Measurements from ENCODE around the gene GPR3. TPM values are rescaled to one million over a fixed set of nuclear protein-coding genes. Genes with fewer than 3 reads are reported as not detected.

The GPR3 gene
- total RNA-seq, 3 donors from 2014 or later, result 0.14 TPM; not detected in 2

DNA sequence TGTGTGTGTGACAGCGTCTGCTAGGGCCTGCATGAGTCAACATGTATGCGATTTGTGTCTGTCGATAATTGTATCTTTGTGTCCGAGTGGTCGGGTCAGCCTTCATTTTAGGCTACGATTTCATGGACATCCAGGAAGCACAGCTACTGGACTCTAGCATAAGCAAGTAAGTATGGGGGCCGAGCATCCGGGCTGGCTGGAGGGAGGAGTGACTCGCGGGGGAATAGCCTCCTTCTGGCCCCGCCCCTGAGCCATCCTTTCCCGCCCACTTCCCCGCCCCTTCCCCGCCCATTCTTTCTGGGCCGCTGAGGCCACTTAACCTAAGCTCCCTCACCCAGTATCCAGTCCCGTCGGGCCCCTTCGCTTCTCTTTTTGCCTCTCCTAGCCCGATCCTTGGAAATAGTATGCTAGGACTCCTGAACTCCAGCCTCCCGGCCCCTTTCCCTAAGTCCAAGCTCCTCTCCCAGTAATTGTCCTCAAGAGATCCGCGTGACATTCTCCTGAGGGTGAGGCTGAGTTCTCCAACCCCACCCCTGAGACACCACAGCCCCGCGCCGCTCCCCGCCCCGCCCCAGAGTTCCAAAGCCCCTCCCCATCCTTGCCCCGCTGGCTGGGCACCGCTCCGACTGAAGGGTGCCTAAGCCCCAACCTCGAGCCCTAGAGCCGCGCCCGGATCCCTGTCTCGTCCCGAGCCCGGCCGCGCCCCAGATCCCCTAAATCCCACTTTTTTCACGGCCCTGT is 26.9 kb upstream of the GPR3 start:
- peaks cover 7% of the 10 kb centered on the region for H3K4me1 ChIP-seq (ENCODE audit: low read depth)
- peak; percentile 80 for ATAC-seq
- DNase-seq, result peak; percentile 91 to 94 (median 93)
- H3K4me3 ChIP-seq, result peak overlapping the region; percentile 22
- no peaks in the 10 kb centered on the region for H3K36me3 ChIP-seq (ENCODE audit: low read depth)
- TF ChIP-seq, protein P1, sequence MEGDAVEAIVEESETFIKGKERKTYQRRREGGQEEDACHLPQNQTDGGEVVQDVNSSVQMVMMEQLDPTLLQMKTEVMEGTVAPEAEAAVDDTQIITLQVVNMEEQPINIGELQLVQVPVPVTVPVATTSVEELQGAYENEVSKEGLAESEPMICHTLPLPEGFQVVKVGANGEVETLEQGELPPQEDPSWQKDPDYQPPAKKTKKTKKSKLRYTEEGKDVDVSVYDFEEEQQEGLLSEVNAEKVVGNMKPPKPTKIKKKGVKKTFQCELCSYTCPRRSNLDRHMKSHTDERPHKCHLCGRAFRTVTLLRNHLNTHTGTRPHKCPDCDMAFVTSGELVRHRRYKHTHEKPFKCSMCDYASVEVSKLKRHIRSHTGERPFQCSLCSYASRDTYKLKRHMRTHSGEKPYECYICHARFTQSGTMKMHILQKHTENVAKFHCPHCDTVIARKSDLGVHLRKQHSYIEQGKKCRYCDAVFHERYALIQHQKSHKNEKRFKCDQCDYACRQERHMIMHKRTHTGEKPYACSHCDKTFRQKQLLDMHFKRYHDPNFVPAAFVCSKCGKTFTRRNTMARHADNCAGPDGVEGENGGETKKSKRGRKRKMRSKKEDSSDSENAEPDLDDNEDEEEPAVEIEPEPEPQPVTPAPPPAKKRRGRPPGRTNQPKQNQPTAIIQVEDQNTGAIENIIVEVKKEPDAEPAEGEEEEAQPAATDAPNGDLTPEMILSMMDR (IDR thresholded peaks at IDR 0.05), result no peak
- H3K9me3 ChIP-seq, result no peaks in the 10 kb centered on the region
- intact Hi-C loops (cut with DNase I, micrococcal nuclease), result no loop called here

DNA sequence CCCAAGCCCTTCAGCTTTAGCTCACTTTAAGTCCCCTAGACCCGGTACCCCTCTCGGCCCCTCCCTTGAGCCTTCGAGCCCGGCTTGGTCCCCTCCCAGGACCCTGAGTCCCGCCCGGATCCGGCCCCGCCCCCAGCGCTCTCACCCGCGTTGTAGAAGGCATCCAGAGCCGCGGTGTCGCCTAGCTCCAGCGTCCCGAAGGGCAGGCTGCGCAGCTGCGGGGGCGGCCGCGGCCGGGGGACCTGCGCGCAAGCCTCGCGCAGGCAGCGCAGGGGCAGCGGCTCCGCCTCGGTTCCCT is 26.4 kb upstream of the GPR3 start:
- H3K4me3 ChIP-seq, result peak overlapping the region; percentile 22
- ATAC-seq, result peak; percentile 59
- TF ChIP-seq, protein P1 (IDR thresholded peaks at IDR 0.05), result no peak
- intact Hi-C loops (cut with DNase I, micrococcal nuclease), result no loop called here
- DNase-seq, result peak; percentile 86 to 92 (median 90)
- no peaks in the 10 kb centered on the region for H3K9me3 ChIP-seq
- no peaks in the 10 kb centered on the region for H3K36me3 ChIP-seq (ENCODE audit: low read depth)
- H3K4me1 ChIP-seq (ENCODE audit: low read depth), result peaks cover 7% of the 10 kb centered on the region

DNA sequence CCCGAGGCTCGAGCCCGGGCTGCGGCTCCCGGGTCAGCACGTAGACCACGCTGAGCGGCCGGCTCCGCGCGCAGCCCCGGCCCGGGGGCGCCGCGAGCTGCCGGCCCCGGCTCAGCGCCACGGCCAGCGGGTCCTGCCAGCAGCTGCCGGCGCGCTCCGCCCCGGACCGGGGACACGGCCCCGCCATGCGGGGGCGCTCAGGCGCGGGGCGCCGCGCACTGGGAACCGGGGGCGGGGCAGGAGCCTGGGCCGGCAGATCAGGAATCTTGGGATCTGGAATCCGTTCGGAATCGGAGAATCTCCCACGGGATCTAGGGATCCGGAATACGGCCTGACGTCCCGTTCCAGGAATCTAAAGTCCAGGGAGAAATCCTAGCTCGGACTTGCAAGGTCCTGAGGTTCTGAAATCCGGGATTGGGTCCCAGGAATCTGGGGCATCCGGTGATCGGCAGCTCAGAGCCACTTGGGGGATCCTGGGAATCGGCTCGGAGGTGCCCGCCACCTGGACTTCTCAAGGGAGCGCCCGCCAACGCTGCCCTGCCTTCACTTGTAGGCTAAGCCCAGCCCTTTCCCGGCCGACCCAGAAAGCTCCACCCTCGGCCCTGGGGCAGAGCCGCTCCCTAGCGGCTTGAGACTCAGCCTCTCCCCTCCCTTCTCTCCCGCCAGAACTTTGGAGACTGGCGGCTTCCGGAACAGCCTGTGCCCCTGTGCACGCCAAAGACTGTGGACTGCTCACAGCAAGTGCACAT is 25.8 kb upstream of the GPR3 start, which contains the start of gene MAP3K6:
MAP3K6 (minus strand) TSS at position 551 of the 749 bp plus-strand sequence; CDS start at position 187, 364 bp downstream.
- TF ChIP-seq, protein P1 (IDR thresholded peaks at IDR 0.05), result peak; percentile 46
- Histone ChIP-seq H3K36me3 (ENCODE audit: low read depth) (no peaks in the 10 kb centered on the region), H3K4me3 (peak within 1 kb of the TSS; percentile 22), H3K4me1 (ENCODE audit: low read depth) (peaks cover 7% of the 10 kb centered on the region), H3K9me3 (no peaks in the 10 kb centered on the region)
- ATAC-seq (peak; percentile 82), DNase-seq (peak; percentile 89 to 93 (median 90))
- intact Hi-C loops (cut with DNase I, micrococcal nuclease), result no loop called here

DNA sequence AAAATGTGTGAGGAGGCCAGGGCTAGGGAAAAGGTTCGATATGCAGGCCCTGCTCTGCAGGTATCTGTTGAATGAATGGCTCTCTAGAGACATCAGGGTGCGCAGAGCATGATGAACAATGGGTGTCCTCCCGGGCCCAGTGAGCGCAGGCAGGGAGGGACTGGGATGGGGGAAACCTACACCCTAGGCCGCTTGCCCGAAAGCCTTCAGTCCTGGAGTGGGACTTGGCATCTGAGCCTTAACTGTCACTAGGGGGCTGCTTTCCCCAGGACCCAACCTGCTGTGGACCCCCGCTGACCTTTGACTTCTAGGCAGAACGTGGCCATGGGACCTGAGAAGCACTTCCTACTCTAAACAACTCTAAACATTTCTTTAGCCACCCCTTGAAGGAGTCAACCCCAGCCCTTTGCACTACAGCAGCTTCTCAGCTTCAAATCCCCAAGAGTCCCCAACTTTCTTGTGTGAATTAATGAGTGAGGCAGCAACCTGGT is 25.2 kb upstream of the GPR3 start:
- ATAC-seq, result no peak
- TF ChIP-seq, protein P1 (IDR thresholded peaks at IDR 0.05), result no peak
- Histone ChIP-seq H3K4me1 (ENCODE audit: low read depth) (peaks cover 7% of the 10 kb centered on the region), H3K36me3 (ENCODE audit: low read depth) (no peaks in the 10 kb centered on the region), H3K4me3 (peak overlapping the region; percentile 22), H3K9me3 (no peaks in the 10 kb centered on the region)
- DNase-seq, result no peak
- intact Hi-C loops (cut with DNase I, micrococcal nuclease), result no loop called here

DNA sequence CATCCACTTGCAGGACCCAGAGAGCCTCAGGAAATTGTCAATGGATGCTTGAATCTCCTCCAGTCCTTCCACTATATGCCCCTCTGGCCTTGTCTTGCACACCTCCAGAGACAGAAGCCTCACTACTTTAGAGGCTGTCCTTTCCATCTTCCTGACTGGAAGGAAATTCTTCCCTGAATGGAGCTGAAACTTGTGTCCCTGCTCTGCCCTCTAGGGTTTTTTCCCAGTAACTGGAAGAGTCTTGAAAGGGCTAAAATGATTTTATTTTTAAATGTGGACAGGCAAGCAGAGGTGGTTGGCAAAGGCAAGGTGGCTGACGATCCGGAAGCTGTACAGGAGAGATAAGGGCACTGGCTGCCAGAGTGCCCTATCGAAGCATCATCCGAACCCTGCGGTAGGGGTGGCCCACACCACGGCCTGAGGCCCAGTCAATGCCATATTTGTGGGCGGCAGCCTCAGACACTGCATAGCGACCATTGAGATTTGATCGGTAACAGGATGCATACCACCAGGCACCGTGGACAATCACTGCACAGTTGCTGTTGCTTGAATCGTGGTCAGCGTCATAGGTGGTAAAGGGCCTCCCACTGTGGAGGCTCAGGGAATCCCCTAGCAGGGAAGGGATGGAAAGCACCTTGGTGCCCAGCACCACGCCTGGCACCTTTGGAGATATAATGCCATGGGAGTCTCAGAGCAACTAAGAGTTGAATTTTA is 23.4 kb upstream of the GPR3 start:
- intact Hi-C loops (cut with DNase I, micrococcal nuclease), result no loop called here
- ATAC-seq (no peak), DNase-seq (no peak)
- Histone ChIP-seq H3K4me3 (no peak overlapping the region), H3K9me3 (no peaks in the 10 kb centered on the region), H3K36me3 (ENCODE audit: low read depth) (no peaks in the 10 kb centered on the region), H3K4me1 (ENCODE audit: low read depth) (peaks cover 7% of the 10 kb centered on the region)
- TF ChIP-seq, protein P1 (IDR thresholded peaks at IDR 0.05), result no peak

Measured in mucosa of descending colon (tissue), 3 donors.